ENCODE results near the gene LRCOL1.
"Not testable (repeated sequence)": the region's sequence is repeated elsewhere in the genome, so short reads cannot be mapped to it uniquely, and the experiment has no call there.

LRCOL1 gene

DNA sequence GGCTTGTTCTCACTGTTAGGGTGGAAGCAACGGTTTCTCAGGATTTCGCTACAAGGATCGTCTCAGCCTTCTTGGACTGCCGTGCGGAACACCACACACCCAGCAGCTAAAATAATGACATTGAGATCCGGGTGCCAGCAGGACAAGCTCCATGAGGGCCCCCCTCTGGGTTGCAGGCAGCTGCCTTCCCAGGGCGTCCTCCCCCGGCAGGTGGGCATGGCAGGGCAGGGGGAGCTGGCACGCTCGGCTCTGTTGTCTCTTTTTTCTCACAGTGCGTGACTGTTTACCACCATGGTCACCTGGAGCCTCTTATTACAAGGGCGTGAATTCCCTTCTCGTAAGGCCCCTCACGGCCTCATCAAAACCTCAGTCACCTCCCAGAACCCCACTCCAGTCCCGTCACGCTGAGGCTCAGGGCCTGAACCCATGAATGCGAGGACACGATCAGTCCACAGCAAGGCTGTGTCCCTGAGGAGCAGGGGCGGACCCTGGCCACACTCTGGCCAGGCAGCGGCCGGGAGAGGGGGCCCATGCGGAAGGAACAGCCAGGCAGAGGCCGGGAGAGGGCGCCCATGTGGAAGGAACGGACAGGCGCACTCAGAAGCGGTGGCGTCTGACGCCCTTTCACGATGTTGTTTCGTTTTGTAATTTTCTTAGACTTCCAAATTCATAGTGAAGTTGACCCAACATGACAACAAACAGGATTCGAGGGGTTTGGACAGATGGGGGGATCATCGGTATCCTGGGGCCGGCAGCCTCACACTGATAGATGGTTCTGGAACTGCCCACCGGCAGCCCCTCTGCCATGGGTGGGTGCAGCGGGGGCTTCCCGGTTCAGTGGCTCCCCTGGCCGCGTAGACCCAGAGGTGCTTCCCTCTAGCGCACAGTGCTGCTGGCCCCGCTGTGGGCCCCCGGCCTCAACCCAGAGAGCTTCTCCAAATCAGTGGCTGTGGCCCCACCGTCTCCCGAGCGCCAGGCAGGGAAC lies 10.0 kb downstream of the LRCOL1 start:
- DNase-seq (ENCODE audit: low read depth): peak; percentile 31

GRCh38 chr12:132599502-132599901 lies 10.9 kb downstream of the LRCOL1 start:
- not testable (repeated sequence) for DNase-seq (ENCODE audit: low read depth)

DNA sequence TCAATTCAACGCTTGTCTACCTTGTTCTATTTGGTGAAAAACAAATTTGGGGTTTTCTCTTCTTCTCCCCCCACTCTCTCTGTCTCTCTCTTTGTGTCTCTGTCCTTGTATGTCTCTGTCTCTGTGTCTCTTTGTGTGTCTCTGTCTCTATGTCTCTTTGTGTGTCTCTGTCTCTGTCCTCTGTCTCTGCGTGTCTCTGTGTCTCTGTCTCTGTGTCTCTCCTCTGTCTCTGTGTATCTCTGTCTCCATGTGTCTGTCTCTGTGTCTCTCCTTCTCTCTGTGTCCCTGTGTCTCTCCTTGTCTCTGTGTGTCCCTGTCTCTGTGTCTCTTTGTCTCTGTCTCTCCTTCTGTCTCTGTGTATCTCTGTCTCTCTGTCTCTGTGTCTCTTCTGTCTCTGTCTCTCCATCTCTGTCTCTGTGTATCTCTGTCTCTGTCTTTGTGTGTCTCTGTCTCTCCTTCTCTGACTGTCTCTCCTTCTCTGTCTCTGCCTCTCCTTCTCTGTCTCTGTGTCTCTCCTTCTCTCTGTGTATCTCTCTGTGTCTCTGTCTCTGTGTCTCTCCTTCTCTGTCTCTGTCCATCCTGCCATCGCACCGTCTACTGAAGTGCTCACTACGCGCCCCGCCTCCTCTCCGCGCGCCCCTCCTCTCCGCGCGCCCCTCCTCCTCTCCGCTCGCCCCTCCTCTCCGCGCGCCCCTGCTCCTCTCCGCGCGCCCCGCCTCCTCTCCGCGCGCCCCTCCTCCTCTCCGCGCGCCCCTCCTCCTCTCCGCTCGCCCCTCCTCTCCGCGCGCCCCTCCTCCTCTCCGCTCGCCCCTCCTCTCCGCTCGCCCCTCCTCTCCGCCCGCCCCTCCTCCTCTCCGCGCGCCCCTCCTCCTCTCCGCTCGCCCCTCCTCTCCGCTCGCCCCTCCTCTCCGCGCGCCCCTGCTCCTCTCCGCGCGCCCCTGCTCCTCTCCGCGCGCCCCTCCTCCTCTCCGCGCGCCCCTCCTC lies 12.8 kb downstream of the LRCOL1 start:
- DNase-seq (ENCODE audit: low read depth): no peak

DNA sequence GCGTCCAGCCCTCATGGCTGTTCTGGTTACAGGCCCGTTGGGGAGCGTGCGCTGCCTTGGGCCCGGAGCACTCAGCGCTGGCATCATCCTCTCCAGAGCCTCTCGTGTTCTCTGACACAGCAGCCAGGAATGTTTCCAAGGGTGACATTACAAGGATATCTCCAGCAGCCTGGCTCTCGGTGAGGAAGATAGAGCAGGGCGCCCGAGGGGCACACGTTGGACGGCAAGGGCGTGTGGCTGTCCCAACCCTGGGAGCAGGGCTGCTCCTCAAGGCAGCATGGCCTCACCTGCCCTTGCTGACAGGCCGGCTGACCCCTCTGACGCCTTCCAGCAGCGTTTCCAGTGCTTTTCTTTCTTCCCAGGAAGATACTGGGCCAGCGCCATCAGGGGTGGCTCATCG lies 14.4 kb downstream of the LRCOL1 start:
- DNase-seq (ENCODE audit: low read depth): no peak

GRCh38 chr12:132595183-132595582 lies 15.2 kb downstream of the LRCOL1 start:
- no peak for DNase-seq (ENCODE audit: low read depth)

DNA sequence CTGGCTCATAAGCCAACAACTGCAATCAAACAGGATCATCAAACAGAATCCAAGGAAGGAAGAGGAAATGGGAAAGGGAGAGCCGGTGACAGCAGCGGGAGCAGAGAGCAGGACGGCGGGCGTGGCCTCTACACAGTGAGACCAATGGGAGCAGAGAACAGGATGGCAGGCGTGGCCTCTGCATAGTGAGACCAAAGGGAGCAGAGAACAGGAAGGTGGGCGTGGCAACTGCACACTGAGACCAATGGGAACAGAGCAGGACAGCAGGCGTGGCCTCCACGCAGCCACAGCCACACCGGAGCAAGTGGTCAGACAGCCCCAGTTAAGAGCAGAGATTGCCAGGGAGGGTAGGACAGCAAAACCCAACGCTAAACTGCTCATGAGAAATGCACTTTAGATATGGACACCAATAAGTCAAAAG lies 16.4 kb downstream of the LRCOL1 start:
- no peak for DNase-seq (ENCODE audit: low read depth)

- no peak for DNase-seq (ENCODE audit: low read depth)
These were observed 16.9 kb downstream of the LRCOL1 start for GRCh38 chr12:132593521-132593920.

DNA sequence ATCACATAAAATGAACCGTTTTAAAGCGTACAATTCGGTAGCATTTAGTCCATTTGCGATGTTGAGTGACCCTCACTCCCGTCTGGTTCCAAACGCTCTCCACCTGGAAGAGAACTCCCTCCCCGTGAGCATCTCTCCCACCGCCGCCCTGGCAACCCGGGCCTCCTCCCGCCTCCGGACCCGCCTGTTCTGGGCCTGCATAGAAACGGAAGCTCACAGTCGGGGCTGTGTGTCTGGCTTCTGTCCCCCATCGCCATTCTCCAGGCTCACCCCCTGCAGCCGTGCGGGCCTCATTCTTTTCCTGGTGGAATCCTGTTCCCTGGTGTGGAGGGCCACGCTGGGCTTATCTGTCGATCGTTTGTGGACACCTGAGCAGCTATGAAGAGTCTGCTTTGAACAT lies 17.3 kb downstream of the LRCOL1 start:
- no peak for DNase-seq (ENCODE audit: low read depth)

GRCh38 chr12:132592282-132592970 lies 18.0 kb downstream of the LRCOL1 start:
- DNase-seq (ENCODE audit: low read depth): no peak

- DNase-seq (ENCODE audit: low read depth): no peak
These were observed 19.1 kb downstream of the LRCOL1 start for GRCh38 chr12:132591107-132591935.

DNA sequence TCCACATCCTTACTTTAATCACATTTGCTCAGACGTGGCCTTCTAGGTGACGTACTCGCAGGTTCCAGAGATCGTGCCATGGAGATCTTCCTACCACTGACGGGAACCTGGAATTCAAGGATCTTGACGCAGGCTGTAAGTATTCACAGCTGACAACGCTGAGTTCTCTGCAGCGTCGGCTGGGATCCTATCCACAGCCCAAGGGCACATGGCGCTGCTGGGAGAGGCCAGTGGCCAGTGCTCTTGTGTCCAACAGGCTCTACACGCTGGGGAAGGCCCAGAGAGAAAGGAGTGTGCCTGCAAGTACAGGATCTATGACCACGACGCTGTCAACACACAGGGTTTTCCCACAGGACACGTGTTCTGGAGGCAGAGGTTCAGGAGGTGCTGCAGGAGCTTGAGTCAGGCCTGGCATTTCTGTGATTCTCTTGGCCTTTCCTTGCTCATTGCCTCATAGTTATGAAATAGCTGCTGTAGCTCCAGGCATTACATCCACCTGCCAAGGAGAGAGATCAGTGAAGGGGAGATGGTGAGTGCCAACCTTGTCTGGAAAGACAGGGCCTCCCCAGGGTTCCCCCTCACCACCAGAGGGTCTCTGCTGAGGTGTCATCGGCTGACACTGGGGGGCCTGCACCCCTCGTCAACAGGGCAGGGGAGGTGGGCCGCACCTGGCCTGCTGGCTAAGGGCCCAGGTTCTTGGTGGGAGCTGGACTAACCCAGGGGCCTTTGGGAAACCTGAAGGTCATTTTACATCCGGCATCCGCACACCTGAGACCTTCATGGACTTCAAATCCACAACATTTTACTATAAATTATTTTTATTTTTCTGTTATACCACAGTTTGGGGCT lies 21.3 kb downstream of the LRCOL1 start:
- no peak for DNase-seq (ENCODE audit: low read depth)

DNA sequence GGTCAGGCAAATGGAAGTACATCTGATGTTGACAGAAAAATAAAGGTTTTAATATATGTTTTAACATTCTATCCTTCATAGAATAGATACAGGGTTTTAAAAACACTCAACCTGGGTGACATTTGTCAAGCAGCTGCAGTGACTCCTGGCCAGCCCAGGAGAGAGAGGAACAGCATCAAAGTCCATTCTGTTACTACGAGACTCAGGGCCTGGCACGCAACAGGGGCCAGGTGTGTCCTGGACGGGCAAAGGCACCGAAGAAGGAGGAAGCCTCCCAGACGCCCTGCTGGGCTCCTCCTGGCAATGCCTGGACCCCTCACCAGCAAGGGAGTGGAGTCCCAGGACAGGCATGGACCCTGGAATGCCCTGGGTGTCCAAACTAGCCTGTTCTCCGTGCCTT lies 22.1 kb downstream of the LRCOL1 start:
- no peak for DNase-seq (ENCODE audit: low read depth)

DNA sequence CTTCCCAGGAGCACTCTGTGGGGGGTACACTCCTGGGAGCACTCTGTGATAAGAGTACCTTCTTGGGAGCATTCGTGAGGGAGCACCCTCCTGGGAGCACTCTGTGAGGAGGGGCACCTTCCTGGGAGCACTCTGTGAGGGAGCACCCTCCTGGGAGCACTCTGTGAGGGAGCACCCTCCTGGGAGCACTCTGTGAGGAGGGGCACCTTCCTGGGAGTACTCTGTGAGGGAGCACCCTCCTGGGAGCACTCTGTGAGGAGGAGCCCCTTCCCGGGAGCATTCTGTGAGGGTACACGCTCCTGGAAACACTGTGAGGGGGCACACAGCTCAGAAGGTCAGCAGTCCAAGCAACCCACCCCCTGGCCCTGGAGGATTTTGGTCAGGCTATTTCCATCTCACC lies 22.6 kb downstream of the LRCOL1 start:
- no peak for DNase-seq (ENCODE audit: low read depth)

GRCh38 chr12:132586929-132587328 lies 23.5 kb downstream of the LRCOL1 start:
- no peak for DNase-seq (ENCODE audit: low read depth)

DNA sequence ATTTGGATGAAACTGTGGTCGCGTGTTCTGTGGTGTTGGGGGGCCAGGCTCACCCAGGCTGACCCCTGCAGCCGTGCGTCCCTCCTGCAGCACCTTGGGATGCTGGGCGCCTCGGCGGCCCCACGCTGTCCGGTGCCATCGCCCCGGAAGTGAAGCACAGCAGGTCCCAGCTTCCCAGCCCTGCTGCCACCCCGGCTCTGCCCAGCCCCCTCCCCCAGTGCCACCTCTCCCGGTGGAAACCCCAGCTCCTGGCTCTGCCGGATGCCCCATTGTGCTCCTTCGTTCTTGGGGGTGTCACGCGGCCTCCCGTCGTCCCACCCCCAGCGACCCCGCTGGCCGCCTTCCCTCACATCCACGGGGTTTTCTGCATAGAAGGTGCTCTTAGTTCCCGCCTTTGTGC lies 25.2 kb downstream of the LRCOL1 start:
- DNase-seq (ENCODE audit: low read depth): no peak

DNA sequence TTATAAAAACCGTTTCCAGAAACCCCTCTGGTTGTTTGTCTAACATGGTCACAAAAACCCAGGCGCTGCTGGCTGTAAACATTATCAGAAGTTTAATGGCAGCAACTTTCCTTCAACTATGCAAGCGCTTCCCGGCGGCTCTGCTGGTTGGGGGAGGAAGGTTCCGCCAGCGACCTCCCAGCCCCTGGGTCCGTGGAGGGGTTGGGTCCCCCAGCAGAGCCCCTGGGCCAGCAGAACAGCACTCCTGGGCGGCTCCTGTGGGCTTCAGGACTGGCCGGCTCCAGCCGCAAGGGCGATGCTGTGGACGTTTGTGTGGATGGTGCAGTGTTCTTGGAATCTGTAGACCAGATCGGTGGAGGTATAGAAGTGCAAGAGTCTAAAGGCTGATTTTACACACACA lies 26.0 kb downstream of the LRCOL1 start:
- no peak for DNase-seq (ENCODE audit: low read depth)

GRCh38 chr12:132583736-132584135 lies 26.6 kb downstream of the LRCOL1 start:
- DNase-seq (ENCODE audit: low read depth): no peak

DNA sequence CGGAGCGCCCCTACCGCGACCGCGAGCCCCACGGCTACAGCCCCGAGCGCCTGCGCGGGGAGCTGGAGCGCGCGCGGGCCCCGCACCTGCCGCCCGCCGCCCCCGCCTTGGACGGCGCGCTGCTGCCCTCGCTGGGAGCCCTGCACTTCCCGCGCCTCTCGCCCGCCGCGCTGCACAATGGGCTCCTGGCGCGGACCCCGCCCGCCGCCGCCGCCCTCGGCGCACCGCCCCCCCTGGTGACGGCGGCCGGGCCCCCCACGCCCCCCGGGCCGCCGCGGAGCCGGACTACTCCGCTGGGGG lies 27.0 kb downstream of the LRCOL1 start:
- no peak for DNase-seq (ENCODE audit: low read depth)

- no peak for DNase-seq (ENCODE audit: low read depth)
These were observed 27.6 kb downstream of the LRCOL1 start for GRCh38 chr12:132582582-132583410.

DNA sequence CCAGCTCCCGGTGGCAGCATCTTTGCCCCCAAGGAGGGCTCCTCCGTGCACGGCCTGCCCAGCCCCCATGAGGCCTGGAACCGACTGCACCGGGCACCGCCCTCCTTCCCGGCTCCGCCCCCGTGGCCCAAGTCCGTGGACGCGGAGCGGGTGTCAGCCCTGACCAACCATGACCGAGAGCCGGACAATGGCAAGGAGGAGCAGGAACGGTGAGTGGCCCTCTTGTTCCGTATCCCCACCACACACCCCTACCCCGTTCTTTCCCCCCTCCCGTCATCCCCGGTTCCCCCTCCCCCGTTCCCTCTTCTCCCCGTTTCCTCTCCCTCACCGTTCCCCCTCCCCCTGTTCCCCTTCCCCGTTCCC lies 28.3 kb downstream of the LRCOL1 start:
- DNase-seq (ENCODE audit: low read depth): no peak
